Measurements from ENCODE around the gene PODN.

PODN gene

DNA sequence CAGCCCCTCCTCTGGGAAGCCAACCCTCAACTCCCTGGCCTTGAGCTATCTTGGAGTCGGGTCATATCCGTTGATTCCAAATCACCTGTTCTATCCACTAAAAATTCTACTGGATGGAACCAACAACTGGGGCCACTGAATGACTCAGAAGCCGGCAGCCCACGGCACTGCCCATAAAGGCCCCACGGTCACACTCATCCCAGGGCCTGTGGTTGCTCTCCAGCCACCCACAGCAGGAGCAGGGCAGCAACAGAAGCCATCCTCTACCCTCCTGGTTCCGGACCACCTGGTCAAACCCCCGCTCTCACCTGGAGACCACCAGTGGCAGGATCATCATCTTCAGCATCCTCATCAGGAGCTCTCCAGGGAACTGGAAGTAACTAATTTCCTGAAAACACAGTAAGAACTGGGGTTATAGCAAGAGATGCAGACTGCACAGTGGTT is 72.1 kb downstream of the PODN start:
- TF ChIP-seq EZH2phosphoT487 (IDR thresholded peaks at IDR 0.05; ENCODE audit: low read depth) (no peak), CTCF (IDR thresholded peaks at IDR 0.05; ENCODE audit: low read depth, low read length) (no peak)
- H2AFZ ChIP-seq (ENCODE audit: low read depth, low read length), result no peak overlapping the region
- no peaks in the 10 kb centered on the region for H3K79me2 ChIP-seq (ENCODE audit: low read length)
- H3K27ac ChIP-seq (ENCODE audit: low read length), result no peak overlapping the region
- no peaks in the 10 kb centered on the region for H3K36me3 ChIP-seq (replicated peaks; ENCODE audit: low read depth, low read length)
- no peak overlapping the region for H3K9ac ChIP-seq (ENCODE audit: low read length)
- no peak overlapping the region for H3K4me2 ChIP-seq (ENCODE audit: low read length)
- H3K27me3 ChIP-seq (ENCODE audit: low read depth, low read length), result no peaks in the 10 kb centered on the region
- H4K20me1 ChIP-seq (ENCODE audit: insufficient read depth, low read length), result no peaks in the 10 kb centered on the region
- no peak overlapping the region for H3K4me3 ChIP-seq (ENCODE audit: low read length)
- no peaks in the 10 kb centered on the region for H3K9me3 ChIP-seq (ENCODE audit: insufficient read depth, low read length)
- no peaks in the 10 kb centered on the region for H3K4me1 ChIP-seq (ENCODE audit: low read length)
